Keratinocyte (primary cell): ENCODE results near the gene IRF8.

Source experiments
- CTCF ChIP-seq, 3 experiments: IDR thresholded peaks in 1 of 3; conservative IDR thresholded peaks in 1 of 3; optimal IDR thresholded peaks in 1 of 3; 2 replicates in 2 of 3; 3 replicates in 1 of 3; pipeline versions ENCODE3 to v1.5.1; 2011; ENCODE audit warnings: low read length in 3 of 3, mild to moderate bottlenecking in 3 of 3, moderate library complexity in 2 of 3, control low read depth in 1 of 3, inconsistent platforms in 1 of 3; ENCODE audit not compliant: insufficient read depth in 2 of 3; ENCODE audit errors: extremely low read depth in 1 of 3
- EZH2 ChIP-seq: IDR thresholded peaks from one replicate; pipeline ENCODE4 v1.6.1; 2012; ENCODE audit warnings: inconsistent platforms, mild to moderate bottlenecking, low read length, moderate library complexity

GRCh38 chr16:85926370-85926769, 27.4 kb downstream of the IRF8 start:
- no peak for TF ChIP-seq CTCF (optimal IDR thresholded peaks at IDR 0.05 in 1 of 3, IDR thresholded peaks at IDR 0.05 in 1 of 3, conservative IDR thresholded peaks at IDR 0.05 in 1 of 3; ENCODE audit: extremely low read depth in 1 of 3, insufficient read depth in 2 of 3, low read length in 3 of 3)
- TF ChIP-seq EZH2 = no peak
